GM23338 (cell line): ENCODE measurements around the gene RNU5D-1. TPM values are rescaled to one million over a fixed set of nuclear protein-coding genes. Genes with fewer than 3 reads are reported as not detected.
A peak's percentile ranks its signal among the peaks of the same experiment; 100 is the strongest.

Source experiments
- ATAC-seq: fragments of 200-7000 bp; cut with Tn5 transposase; 3 replicates; pipeline ENCODE4 v1.9.1; 2020
- DNase-seq: peaks from one replicate; pipeline ENCODE4 v3.0.0-alpha.2; 2015; ENCODE audit warnings: low spot score
- H2AFZ ChIP-seq: fragments of 200-600 bp; sonication (generic); 2 replicates; pipeline ENCODE4 v1.8.0; 2016; ENCODE audit warnings: antibody characterized with exemption, mild to moderate bottlenecking, moderate library complexity
- H3F3A ChIP-seq: fragments of 200-600 bp; sonication (generic); replicated peaks from 2 replicates; pipeline ENCODE4 v1.8.0; 2017; ENCODE audit warnings: antibody characterized with exemption, mixed run types, low read depth
- H3K27ac ChIP-seq: fragments of 200-600 bp; sonication (generic); 2 replicates; pipeline ENCODE4 v1.6.1; 2016; ENCODE audit warnings: low read depth
- H3K27me3 ChIP-seq: fragments of 200-600 bp; sonication (generic); 2 replicates; pipeline ENCODE4 v1.8.0; 2016; ENCODE audit warnings: mild to moderate bottlenecking, mixed run types, moderate library complexity; ENCODE audit not compliant: insufficient read depth
- H3K36me3 ChIP-seq: fragments of 200-600 bp; sonication (generic); 2 replicates; pipeline ENCODE4 v1.8.0; 2016; ENCODE audit warnings: mild to moderate bottlenecking; ENCODE audit not compliant: insufficient read depth
- H3K4me1 ChIP-seq: fragments of 200-600 bp; sonication (generic); 2 replicates; pipeline ENCODE4 v1.8.0; 2016; ENCODE audit warnings: mild to moderate bottlenecking, moderate library complexity; ENCODE audit not compliant: insufficient read depth
- H3K4me2 ChIP-seq: fragments of 200-600 bp; sonication (generic); 2 replicates; pipeline ENCODE4 v1.7.1; 2017; ENCODE audit warnings: mixed run types
- H3K4me3 ChIP-seq: fragments of 200-600 bp; sonication (generic); 2 replicates; pipeline ENCODE4 v1.6.1; 2016; ENCODE audit warnings: mixed run types
- H3K79me2 ChIP-seq: fragments of 200-600 bp; sonication (generic); replicated peaks from 2 replicates; pipeline ENCODE4 v1.8.0; 2017; ENCODE audit warnings: mild to moderate bottlenecking; ENCODE audit not compliant: insufficient read depth
- H3K9me2 ChIP-seq: fragments of 200-600 bp; sonication (generic); 2 replicates; pipeline ENCODE4 v1.8.0; 2017; ENCODE audit not compliant: insufficient read depth
- H4K20me1 ChIP-seq: fragments of 200-600 bp; sonication (generic); replicated peaks from 2 replicates; pipeline ENCODE4 v1.8.0; 2017; ENCODE audit warnings: mild to moderate bottlenecking; ENCODE audit not compliant: insufficient read depth
- H3K27ac Mint-ChIP-seq: 2 replicates; pipeline ENCODE4 v1.8.0; 2020; ENCODE audit warnings: inconsistent platforms, mild to moderate bottlenecking, moderate library complexity, mixed read lengths
- H3K27me3 Mint-ChIP-seq: 3 replicates; pipeline ENCODE4 v1.8.0; 2022; ENCODE audit warnings: low read depth, mild to moderate bottlenecking, moderate library complexity, mixed read lengths, inconsistent platforms; ENCODE audit not compliant: insufficient read depth, poor library complexity
- H3K36me3 Mint-ChIP-seq: 3 replicates; pipeline ENCODE4 v1.8.0; 2021; ENCODE audit warnings: low read depth, mild to moderate bottlenecking, inconsistent platforms, moderate library complexity, mixed read lengths
- H3K4me1 Mint-ChIP-seq: 3 replicates; pipeline ENCODE4 v1.8.0; 2020; ENCODE audit warnings: mild to moderate bottlenecking, inconsistent platforms, mixed read lengths
- H3K4me3 Mint-ChIP-seq: 3 replicates; pipeline ENCODE4 v1.8.0; 2021; ENCODE audit warnings: moderate library complexity, mild to moderate bottlenecking, inconsistent platforms, mixed read lengths
- H3K9me3 Mint-ChIP-seq: 3 replicates; pipeline ENCODE4 v1.8.0; 2020; ENCODE audit warnings: moderate library complexity, mild to moderate bottlenecking, inconsistent platforms, mixed read lengths
- CREB1 ChIP-seq: fragments of 250-450 bp; sonication (Bioruptor Pico); IDR thresholded peaks from 2 replicates; pipeline ENCODE4 v1.5.0; 2020; ENCODE audit warnings: low read depth, mild to moderate bottlenecking, moderate library complexity
- EZH2phosphoT487 ChIP-seq: fragments of 200-600 bp; sonication (generic); IDR thresholded peaks from one replicate; pipeline ENCODE4 v1.8.1; 2018; ENCODE audit warnings: antibody characterized with exemption; ENCODE audit not compliant: unreplicated experiment
- JUNB ChIP-seq: IDR thresholded peaks from one replicate; pipeline ENCODE4 v1.6.1; 2016; ENCODE audit warnings: antibody characterized with exemption; ENCODE audit not compliant: unreplicated experiment
- NANOG ChIP-seq: IDR thresholded peaks from 2 replicates; pipeline ENCODE4 v1.6.1; 2016; ENCODE audit warnings: antibody characterized with exemption, borderline replicate concordance
- POLR2AphosphoS5 ChIP-seq: IDR thresholded peaks from 2 replicates; pipeline ENCODE4 v1.6.1; 2016; ENCODE audit warnings: antibody characterized with exemption, low read depth
- ZNF331 ChIP-seq: fragments of 250-450 bp; sonication (Bioruptor Pico); IDR thresholded peaks from 2 replicates; pipeline ENCODE4 v1.5.0; 2020; ENCODE audit warnings: low read depth, mild to moderate bottlenecking, moderate library complexity
- polyA plus RNA-seq: library from polyadenylated mRNA; unstranded; fragments of >200 nt; fragmentation: Nextera tagmentation; extraction: Ambion mirVana; gene quantifications from 2 replicates; pipeline ENCODE4 v1.2.1, GENCODE V29; 2016
- total RNA-seq: library from RNA; depleted of rRNA; stranded (reverse); fragments of >200 nt; shearing (Covaris generic); gene quantifications from 2 replicates; pipeline ENCODE4 v1.2.3, GENCODE V29; 2014
- TF ChIP-seq, protein P1 (sequence below): IDR thresholded peaks from one replicate; pipeline ENCODE4 v1.6.1; 2018; ENCODE audit warnings: antibody characterized with exemption; ENCODE audit not compliant: unreplicated experiment
- TF ChIP-seq, protein P2 (sequence below): fragments of 250-450 bp; sonication (Bioruptor Pico); IDR thresholded peaks from 2 replicates; pipeline ENCODE4 v1.5.0; 2020; ENCODE audit warnings: mild to moderate bottlenecking, moderate library complexity
- TF ChIP-seq, protein P3 (sequence below): IDR thresholded peaks from 2 replicates; pipeline ENCODE4 v1.6.1; 2016; ENCODE audit warnings: antibody characterized with exemption

RNU5D-1 gene
- total and polyA plus RNA-seq, 2 experiments from 2014 or later = not detected

DNA sequence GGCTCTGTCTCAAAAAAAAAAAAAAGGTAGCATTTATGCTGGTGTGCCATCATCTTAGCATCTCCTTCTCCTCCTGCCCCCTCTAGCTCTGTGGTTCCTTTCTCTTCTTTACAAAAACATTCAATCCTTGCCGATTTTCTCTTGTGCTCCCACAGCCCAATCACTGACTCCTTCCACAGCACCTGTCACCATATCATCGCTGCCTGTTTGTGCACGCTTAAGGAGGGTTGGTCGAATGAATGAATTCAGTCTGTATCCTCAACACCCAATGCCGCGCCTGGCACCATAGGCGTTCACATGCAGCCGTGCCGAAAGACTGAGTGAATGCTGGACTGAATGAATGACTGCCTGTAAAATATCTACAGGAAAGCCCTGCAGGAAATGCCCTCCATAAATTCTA, 7.9 kb downstream of the RNU5D-1 start:
- Mint-ChIP-seq H3K27ac (no peak overlapping the region; the same call in none of the 2 replicates), H3K36me3 (no peaks in the 10 kb centered on the region), H3K9me3 (peaks cover 2% of the 10 kb centered on the region; the same call in 1 of the 3 replicates), H3K4me1 (no peaks in the 10 kb centered on the region; the same call in 2 of the 3 replicates), H3K4me3 (no peak overlapping the region; the same call in 2 of the 3 replicates), H3K27me3 (peaks cover 16% of the 10 kb centered on the region)
- H3K9me2 ChIP-seq = no peaks in the 10 kb centered on the region
- H3K4me1 ChIP-seq = no peaks in the 10 kb centered on the region
- H3K4me3 ChIP-seq = no peak overlapping the region
- H3K4me2 ChIP-seq = no peak overlapping the region
- ATAC-seq = no peak
- DNase-seq = no peak
- TF ChIP-seq JUNB (no peak), NANOG (no peak), CREB1 (CRISPR knock-in tag) (no peak), POLR2AphosphoS5 (no peak), EZH2phosphoT487 (no peak), ZNF331 (no peak)
- TF ChIP-seq, protein P1, sequence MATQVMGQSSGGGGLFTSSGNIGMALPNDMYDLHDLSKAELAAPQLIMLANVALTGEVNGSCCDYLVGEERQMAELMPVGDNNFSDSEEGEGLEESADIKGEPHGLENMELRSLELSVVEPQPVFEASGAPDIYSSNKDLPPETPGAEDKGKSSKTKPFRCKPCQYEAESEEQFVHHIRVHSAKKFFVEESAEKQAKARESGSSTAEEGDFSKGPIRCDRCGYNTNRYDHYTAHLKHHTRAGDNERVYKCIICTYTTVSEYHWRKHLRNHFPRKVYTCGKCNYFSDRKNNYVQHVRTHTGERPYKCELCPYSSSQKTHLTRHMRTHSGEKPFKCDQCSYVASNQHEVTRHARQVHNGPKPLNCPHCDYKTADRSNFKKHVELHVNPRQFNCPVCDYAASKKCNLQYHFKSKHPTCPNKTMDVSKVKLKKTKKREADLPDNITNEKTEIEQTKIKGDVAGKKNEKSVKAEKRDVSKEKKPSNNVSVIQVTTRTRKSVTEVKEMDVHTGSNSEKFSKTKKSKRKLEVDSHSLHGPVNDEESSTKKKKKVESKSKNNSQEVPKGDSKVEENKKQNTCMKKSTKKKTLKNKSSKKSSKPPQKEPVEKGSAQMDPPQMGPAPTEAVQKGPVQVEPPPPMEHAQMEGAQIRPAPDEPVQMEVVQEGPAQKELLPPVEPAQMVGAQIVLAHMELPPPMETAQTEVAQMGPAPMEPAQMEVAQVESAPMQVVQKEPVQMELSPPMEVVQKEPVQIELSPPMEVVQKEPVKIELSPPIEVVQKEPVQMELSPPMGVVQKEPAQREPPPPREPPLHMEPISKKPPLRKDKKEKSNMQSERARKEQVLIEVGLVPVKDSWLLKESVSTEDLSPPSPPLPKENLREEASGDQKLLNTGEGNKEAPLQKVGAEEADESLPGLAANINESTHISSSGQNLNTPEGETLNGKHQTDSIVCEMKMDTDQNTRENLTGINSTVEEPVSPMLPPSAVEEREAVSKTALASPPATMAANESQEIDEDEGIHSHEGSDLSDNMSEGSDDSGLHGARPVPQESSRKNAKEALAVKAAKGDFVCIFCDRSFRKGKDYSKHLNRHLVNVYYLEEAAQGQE = no peak
- TF ChIP-seq, protein P2, sequence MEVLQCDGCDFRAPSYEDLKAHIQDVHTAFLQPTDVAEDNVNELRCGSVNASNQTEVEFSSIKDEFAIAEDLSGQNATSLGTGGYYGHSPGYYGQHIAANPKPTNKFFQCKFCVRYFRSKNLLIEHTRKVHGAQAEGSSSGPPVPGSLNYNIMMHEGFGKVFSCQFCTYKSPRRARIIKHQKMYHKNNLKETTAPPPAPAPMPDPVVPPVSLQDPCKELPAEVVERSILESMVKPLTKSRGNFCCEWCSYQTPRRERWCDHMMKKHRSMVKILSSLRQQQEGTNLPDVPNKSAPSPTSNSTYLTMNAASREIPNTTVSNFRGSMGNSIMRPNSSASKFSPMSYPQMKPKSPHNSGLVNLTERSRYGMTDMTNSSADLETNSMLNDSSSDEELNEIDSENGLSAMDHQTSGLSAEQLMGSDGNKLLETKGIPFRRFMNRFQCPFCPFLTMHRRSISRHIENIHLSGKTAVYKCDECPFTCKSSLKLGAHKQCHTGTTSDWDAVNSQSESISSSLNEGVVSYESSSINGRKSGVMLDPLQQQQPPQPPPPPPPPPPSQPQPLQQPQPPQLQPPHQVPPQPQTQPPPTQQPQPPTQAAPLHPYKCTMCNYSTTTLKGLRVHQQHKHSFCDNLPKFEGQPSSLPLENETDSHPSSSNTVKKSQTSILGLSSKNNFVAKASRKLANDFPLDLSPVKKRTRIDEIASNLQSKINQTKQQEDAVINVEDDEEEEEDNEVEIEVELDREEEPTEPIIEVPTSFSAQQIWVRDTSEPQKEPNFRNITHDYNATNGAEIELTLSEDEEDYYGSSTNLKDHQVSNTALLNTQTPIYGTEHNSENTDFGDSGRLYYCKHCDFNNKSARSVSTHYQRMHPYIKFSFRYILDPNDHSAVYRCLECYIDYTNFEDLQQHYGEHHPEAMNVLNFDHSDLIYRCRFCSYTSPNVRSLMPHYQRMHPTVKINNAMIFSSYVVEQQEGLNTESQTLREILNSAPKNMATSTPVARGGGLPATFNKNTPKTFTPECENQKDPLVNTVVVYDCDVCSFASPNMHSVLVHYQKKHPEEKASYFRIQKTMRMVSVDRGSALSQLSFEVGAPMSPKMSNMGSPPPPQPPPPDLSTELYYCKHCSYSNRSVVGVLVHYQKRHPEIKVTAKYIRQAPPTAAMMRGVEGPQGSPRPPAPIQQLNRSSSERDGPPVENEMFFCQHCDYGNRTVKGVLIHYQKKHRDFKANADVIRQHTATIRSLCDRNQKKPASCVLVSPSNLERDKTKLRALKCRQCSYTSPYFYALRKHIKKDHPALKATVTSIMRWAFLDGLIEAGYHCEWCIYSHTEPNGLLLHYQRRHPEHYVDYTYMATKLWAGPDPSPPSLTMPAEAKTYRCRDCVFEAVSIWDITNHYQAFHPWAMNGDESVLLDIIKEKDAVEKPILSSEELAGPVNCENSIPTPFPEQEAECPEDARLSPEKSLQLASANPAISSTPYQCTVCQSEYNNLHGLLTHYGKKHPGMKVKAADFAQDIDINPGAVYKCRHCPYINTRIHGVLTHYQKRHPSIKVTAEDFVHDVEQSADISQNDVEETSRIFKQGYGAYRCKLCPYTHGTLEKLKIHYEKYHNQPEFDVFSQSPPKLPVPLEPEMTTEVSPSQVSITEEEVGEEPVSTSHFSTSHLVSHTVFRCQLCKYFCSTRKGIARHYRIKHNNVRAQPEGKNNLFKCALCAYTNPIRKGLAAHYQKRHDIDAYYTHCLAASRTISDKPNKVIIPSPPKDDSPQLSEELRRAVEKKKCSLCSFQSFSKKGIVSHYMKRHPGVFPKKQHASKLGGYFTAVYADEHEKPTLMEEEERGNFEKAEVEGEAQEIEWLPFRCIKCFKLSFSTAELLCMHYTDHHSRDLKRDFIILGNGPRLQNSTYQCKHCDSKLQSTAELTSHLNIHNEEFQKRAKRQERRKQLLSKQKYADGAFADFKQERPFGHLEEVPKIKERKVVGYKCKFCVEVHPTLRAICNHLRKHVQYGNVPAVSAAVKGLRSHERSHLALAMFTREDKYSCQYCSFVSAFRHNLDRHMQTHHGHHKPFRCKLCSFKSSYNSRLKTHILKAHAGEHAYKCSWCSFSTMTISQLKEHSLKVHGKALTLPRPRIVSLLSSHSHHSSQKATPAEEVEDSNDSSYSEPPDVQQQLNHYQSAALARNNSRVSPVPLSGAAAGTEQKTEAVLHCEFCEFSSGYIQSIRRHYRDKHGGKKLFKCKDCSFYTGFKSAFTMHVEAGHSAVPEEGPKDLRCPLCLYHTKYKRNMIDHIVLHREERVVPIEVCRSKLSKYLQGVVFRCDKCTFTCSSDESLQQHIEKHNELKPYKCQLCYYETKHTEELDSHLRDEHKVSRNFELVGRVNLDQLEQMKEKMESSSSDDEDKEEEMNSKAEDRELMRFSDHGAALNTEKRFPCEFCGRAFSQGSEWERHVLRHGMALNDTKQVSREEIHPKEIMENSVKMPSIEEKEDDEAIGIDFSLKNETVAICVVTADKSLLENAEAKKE (CRISPR knock-in tag) = no peak
- TF ChIP-seq, protein P3, sequence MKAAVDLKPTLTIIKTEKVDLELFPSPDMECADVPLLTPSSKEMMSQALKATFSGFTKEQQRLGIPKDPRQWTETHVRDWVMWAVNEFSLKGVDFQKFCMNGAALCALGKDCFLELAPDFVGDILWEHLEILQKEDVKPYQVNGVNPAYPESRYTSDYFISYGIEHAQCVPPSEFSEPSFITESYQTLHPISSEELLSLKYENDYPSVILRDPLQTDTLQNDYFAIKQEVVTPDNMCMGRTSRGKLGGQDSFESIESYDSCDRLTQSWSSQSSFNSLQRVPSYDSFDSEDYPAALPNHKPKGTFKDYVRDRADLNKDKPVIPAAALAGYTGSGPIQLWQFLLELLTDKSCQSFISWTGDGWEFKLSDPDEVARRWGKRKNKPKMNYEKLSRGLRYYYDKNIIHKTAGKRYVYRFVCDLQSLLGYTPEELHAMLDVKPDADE = no peak
- H3K79me2 ChIP-seq = no peaks in the 10 kb centered on the region
- no peaks in the 10 kb centered on the region for H3K36me3 ChIP-seq
- H3K27ac ChIP-seq = no peak overlapping the region
- 0 out of 2 replicates have a peak, but pooled peaks cover 3% of the 10 kb centered on the region for H3F3A ChIP-seq
- H2AFZ ChIP-seq = 0 out of 2 replicates have a peak overlapping the region, but pooled peaks have one; percentile 95
- H3K27me3 ChIP-seq = no peaks in the 10 kb centered on the region
- no peaks in the 10 kb centered on the region for H4K20me1 ChIP-seq
